Heart right ventricle (tissue), 16 donors: Measurements from ENCODE around the gene HELT. TPM values are rescaled to one million over a fixed set of nuclear protein-coding genes. Genes with fewer than 3 reads are reported as not detected.
A peak's percentile ranks its signal among the peaks of the same experiment; 100 is the strongest.

ENCODE experiments used
- ATAC-seq, 8 donors: fragments of 200-7000 bp; cut with Tn5 transposase; one replicate each; pipeline ENCODE4 v1.9.1; 2020; ENCODE audit warnings: mild to moderate bottlenecking in 8 of 8, moderate library complexity in 8 of 8, moderate number of reproducible peaks in 1 of 8
- DNase-seq, 2 donors: peaks; one replicate each; pipeline ENCODE4 v3.0.0-alpha.2; 2020
- H3K27ac ChIP-seq, 10 donors: fragments of 200-600 bp; sonication (generic) in 2 of 10; one replicate each; pipeline versions ENCODE4 v1.5.0 to v1.8.0; 2020 to 2022; ENCODE audit warnings: mild to moderate bottlenecking in 3 of 10
- H3K27me3 ChIP-seq, 7 donors: fragments of 200-600 bp; one replicate each; pipeline ENCODE4 v1.8.0; 2021 to 2022; ENCODE audit warnings: mild to moderate bottlenecking in 2 of 7
- H3K36me3 ChIP-seq, 9 donors: fragments of 200-600 bp; sonication (generic) in 1 of 9; one replicate each; pipeline versions ENCODE4 v1.5.0 to v1.8.0; 2020 to 2022; ENCODE audit warnings: mild to moderate bottlenecking in 2 of 9
- H3K4me1 ChIP-seq, 9 donors: fragments of 200-600 bp; sonication (generic) in 1 of 9; one replicate each; pipeline versions ENCODE4 v1.5.0 to v1.8.0; 2020 to 2022; ENCODE audit warnings: mild to moderate bottlenecking in 4 of 9
- H3K4me3 ChIP-seq, 10 donors: fragments of 200-600 bp; sonication (generic) in 2 of 10; one replicate each; pipeline versions ENCODE4 v1.5.0 to v1.8.0; 2020 to 2022; ENCODE audit warnings: mild to moderate bottlenecking in 7 of 10, moderate library complexity in 2 of 10
- H3K9me3 ChIP-seq, 11 donors: fragments of 200-600 bp in 10 of 11; sonication (generic) in 2 of 11; one replicate each; pipeline versions ENCODE4 v1.5.0 to v1.8.0; 2013 to 2022; ENCODE audit warnings: mild to moderate bottlenecking in 2 of 11, control low read depth in 1 of 11, moderate library complexity in 1 of 11
- WGBS, 2 donors: extraction: QIAGEN DNeasy Blood & Tissue Kit; methylation state at CpG; one replicate each; pipeline ENCODE4 v1.1.7; 2013; ENCODE audit warnings: inconsistent platforms in 1 of 2; 5-methylcytosine and 5-hydroxymethylcytosine counted together
- intact Hi-C, 10 donors: fragments of 100-400 bp; cut with DNase I; formaldehyde crosslinking; loops; one replicate each; pipeline versions ENCODE4 v1.11.1 to v1.14.2; 2022
- polyA plus RNA-seq, 2 donors: library from polyadenylated mRNA; stranded (reverse); fragments of 200-250 nt; gene quantifications; one replicate each; pipeline ENCODE4 v1.2.3, GENCODE V29; 2013
- total RNA-seq, 10 donors: library from RNA; stranded (reverse); fragmentation: NEBNext Ultra II Directional in 3 of 10; extraction: Animal tissue kit (Norgen Biotek cat#: 25700) in 3 of 10; gene quantifications; one replicate each; pipeline versions ENCODE4 v1.2.1 to v1.2.4, GENCODE V29; 2021 to 2023
- TF ChIP-seq, protein P1 (sequence below), 9 donors: fragments of 200-600 bp; sonication (generic) in 2 of 9; IDR thresholded peaks; one replicate each; pipeline versions ENCODE4 v1.5.0 to v1.8.0; 2021 to 2022; ENCODE audit warnings: antibody characterized with exemption in 9 of 9, mild to moderate bottlenecking in 5 of 9, moderate library complexity in 1 of 9
- donor health status: Arrhythmogenic right ventricular cardiomyopathy.
- donor health status: ischemic (EF 13 %, LVEDD 7.1; RV severe dilation, severe dysfunction).
- donor health status: healthy with polysubstance abuse.
- donor health status: DM: no; HTN: yes; CAD: no.
- donor health status: DM: no; HTN: no; CAD: no.
- donor health status: ischemic (EF 25% LVEDD 6.9; RV normal size, moderate dysfunction).
- donor health status: ischemic (EF 25% LVEDD 5.7; RV mildly dilated, moderate dysfunction).
- donor health status: healthy.
- donor health status: DM: yes; HTN: yes; CAD: no.
- donor health status: Ischemic cardiomyopathy.
- donor health status: ischemic (EF 35%, LVEDD 5.7; RV mildly dilated, moderate dysfunction).
- donor health status: nonischemic (EF 11% LVEDD 7.7; RV severe dilation, severe dysfunction).
- donor health status: DM: yes; HTN: yes; CAD: no.
- donor health status: PGD.
- donor health status: ischemic (EF 29% LVEDD 5.4; RV normal size, mild dysfunction).
- donor health status: nonischemic (EF 23%, LVEDD 6.1; RV moderate dilation, normal function).

HELT gene
- total and polyA plus RNA-seq, 12 donors = not detected

DNA sequence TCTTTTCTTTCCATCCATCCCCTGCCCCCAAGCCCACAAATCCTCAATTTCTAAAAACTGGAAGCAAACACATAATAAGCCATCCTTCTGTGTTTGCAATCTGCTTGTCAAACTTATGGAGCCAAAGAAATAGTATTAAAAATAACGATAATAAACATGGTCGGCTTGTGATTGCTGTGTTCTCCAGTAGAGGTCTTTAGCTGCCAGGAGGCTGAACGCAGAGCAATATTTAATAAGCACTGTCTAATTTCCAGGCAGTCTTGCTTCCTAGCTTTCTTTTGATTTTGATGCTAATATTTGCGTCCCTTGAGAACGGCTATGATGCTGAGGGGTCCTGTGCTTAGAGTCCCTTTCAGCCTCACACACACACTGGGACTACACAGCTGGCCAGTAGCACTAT lies 3.2 kb upstream of the HELT start:
- TF ChIP-seq, protein P1, sequence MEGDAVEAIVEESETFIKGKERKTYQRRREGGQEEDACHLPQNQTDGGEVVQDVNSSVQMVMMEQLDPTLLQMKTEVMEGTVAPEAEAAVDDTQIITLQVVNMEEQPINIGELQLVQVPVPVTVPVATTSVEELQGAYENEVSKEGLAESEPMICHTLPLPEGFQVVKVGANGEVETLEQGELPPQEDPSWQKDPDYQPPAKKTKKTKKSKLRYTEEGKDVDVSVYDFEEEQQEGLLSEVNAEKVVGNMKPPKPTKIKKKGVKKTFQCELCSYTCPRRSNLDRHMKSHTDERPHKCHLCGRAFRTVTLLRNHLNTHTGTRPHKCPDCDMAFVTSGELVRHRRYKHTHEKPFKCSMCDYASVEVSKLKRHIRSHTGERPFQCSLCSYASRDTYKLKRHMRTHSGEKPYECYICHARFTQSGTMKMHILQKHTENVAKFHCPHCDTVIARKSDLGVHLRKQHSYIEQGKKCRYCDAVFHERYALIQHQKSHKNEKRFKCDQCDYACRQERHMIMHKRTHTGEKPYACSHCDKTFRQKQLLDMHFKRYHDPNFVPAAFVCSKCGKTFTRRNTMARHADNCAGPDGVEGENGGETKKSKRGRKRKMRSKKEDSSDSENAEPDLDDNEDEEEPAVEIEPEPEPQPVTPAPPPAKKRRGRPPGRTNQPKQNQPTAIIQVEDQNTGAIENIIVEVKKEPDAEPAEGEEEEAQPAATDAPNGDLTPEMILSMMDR (IDR thresholded peaks at IDR 0.05) = no peak
- H3K27me3 ChIP-seq = peaks cover 17 to 99% (median 98%) of the 10 kb centered on the region in 7 donors

DNA sequence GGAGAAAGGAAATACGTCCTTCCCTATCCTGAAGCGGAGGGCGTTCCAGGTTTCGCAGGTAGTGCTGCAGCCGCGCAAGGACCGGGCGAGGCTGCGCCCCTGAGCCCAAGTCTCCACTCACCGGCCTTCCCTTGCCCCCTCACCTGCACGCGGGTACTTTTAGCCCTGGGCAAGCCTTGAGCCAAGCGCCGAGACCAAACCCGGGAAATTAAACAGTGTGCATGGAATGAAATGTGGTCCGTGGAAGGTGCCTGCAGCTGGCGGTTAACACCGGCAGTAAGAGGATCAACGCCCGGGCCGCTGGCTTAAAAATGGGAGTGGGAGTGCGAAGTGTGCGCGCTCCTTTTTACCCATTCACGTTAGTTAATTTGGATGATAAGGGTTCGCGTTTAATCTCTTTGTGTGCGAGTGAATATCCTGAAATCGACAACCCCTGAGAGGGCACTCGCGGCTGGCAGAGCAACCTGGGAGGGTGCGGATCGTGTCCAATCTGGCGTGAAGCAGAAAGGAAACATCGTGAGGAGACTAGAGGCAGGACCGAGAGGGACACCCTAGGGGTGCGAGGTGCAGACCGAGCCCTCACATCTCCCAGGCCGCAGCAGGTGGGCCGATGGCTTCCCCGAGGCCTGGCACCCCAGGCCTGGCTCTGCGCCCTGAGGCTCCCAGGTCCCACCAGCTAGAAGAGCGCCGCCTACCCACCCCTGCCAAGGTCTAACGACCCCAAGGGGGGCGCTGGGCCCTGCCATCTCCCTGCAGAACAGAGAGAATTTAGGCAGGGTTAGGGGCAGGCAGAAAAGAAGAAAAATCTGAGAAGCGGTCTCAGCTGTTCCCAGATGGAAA lies 2.0 kb upstream of the HELT start:
- intact Hi-C loops = no loop called here
- no peak for ATAC-seq
- no peaks in the 10 kb centered on the region for H3K9me3 ChIP-seq
- H3K36me3 ChIP-seq = no peaks in the 10 kb centered on the region
- peaks cover 27 to 100% (median 100%) of the 10 kb centered on the region in 7 donors for H3K27me3 ChIP-seq
- DNase-seq = no peak
- H3K27ac ChIP-seq = no peak overlapping the region
- peak overlapping the region in 2 of 10 donors; percentile 3 to 8 for H3K4me3 ChIP-seq
- WGBS, 2 donors = 4% methylated on average over 47 of the region's 47 CpGs
- peaks cover 8 to 55% (median 21%) of the 10 kb centered on the region in 9 donors for H3K4me1 ChIP-seq
- TF ChIP-seq, protein P1 (IDR thresholded peaks at IDR 0.05) = no peak

More for the DNA sequence above, 3.2 kb upstream of the HELT start:
- H3K4me3 ChIP-seq = no peak overlapping the region
- H3K36me3 ChIP-seq = no peaks in the 10 kb centered on the region
- no peak overlapping the region for H3K27ac ChIP-seq
- no peak for ATAC-seq
- peaks cover 0 to 42% (median 10%) of the 10 kb centered on the region in 9 donors for H3K4me1 ChIP-seq
- WGBS, 2 donors = 52 to 60% methylated on average over 5 of the region's 5 CpGs
- H3K9me3 ChIP-seq = no peaks in the 10 kb centered on the region
- intact Hi-C loops = no loop called here
- DNase-seq = no peak

DNA sequence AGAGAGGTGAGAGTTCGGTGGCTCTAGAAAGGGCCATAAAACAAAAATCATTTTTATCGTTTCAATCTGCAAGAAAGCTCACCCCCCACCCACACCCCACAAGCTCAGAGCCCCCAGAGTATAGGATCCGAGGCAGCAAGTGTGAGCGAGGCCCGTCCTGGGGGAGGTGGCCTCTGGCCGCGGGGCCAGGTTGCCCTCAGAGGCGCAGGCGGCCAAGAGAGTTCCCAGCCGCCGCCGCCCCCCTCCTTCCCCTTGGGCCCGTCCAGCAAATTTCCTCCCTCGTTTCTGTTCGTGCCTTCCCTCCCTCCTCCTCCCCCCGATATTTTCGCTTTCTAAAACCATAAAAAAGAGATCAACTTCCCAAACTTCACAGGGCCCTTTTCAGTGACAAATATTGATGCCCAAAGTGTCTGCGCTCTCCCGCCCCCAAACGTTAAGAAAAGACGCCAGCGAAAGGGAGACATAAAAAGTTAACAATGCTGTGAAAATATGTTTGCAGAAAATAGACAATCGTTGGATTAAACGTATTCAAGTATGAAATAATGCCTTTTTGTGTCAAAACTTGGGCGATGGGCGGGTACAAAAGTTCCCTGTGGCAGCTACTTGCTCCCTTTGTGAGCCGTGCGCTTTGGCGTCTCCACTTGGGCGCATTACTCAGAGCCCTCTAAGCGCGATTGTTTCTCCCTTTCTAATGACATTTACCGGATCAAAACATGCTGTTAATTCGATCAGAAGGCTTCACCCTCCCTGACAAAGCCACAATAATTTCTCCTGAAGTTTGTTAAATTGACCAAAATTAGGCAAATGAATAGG lies 1.1 kb upstream of the HELT start:
- 1 to 2% methylated on average over 34 of the region's 34 CpGs for WGBS, 2 donors
- TF ChIP-seq, protein P1 (IDR thresholded peaks at IDR 0.05) = no peak
- no peak overlapping the region for H3K27ac ChIP-seq
- H3K4me1 ChIP-seq = peaks cover 8 to 58% (median 24%) of the 10 kb centered on the region in 9 donors
- H3K27me3 ChIP-seq = peaks cover 29 to 100% (median 100%) of the 10 kb centered on the region in 7 donors
- DNase-seq = no peak
- no peaks in the 10 kb centered on the region for H3K36me3 ChIP-seq
- intact Hi-C loops = no loop called here
- H3K9me3 ChIP-seq = no peaks in the 10 kb centered on the region
- ATAC-seq = no peak
- peak overlapping the region in 1 of 10 donors; percentile 3 for H3K4me3 ChIP-seq

DNA sequence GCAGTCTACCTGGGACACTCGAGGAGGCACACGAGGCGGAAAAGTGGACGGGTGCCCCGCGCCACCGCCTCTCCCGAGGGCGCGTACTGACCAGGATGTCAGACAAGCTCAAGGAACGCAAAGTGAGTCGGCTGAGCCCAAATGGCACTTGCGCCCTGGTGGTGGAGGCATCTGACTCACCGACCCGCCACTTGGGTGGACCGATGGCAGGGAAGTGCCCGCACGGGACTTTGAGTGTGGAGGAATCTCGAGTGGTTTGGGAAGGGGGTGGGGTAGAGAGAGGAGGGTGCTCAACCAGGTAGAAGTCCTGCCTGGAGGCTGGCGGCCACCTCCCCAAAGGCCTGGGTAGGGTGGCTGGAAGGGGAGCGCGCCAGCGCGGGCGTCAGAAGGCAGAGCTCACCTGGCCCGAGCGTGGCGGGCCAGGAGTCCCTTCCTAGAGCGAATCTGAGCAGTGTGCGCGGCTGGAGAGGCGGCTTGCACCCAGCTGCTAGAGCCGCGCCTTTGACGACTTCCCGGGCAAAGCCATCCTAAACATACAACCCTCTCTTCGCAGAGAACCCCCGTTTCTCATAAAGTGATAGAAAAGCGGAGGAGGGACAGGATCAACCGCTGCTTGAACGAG lies 655 bp downstream of the HELT start:
- Histone ChIP-seq H3K27ac (no peak overlapping the region), H3K4me1 (peaks cover 8 to 58% (median 24%) of the 10 kb centered on the region in 9 donors), H3K27me3 (peaks cover 34 to 100% (median 99%) of the 10 kb centered on the region in 7 donors), H3K9me3 (no peaks in the 10 kb centered on the region), H3K36me3 (no peaks in the 10 kb centered on the region), H3K4me3 (peak overlapping the region in 1 of 10 donors; percentile 25)
- no peak for ATAC-seq
- intact Hi-C loops = no loop called here
- no peak for DNase-seq
- whole genome bisulfite sequencing, 2 donors = 0 to 3% methylated on average over 41 of the region's 41 CpGs
- TF ChIP-seq, protein P1 (IDR thresholded peaks at IDR 0.05) = no peak
